ENCODE measurements around the gene NPDC1.

NPDC1 gene

GRCh38 chr9:137057545-137057944, 11.6 kb upstream of the NPDC1 start:
- Histone ChIP-seq H3K27me3 (ENCODE audit: insufficient read depth, low read length) (peaks cover 47% of the 10 kb centered on the region), H2AFZ (ENCODE audit: low read depth, low read length) (no peak overlapping the region), H3K4me3 (ENCODE audit: low read length) (no peak overlapping the region), H3K36me3 (ENCODE audit: insufficient read depth, low read length) (no peaks in the 10 kb centered on the region), H3K4me1 (ENCODE audit: insufficient read depth, low read length) (peaks cover 13% of the 10 kb centered on the region), H3K9me3 (ENCODE audit: low read length) (no peaks in the 10 kb centered on the region)

DNA sequence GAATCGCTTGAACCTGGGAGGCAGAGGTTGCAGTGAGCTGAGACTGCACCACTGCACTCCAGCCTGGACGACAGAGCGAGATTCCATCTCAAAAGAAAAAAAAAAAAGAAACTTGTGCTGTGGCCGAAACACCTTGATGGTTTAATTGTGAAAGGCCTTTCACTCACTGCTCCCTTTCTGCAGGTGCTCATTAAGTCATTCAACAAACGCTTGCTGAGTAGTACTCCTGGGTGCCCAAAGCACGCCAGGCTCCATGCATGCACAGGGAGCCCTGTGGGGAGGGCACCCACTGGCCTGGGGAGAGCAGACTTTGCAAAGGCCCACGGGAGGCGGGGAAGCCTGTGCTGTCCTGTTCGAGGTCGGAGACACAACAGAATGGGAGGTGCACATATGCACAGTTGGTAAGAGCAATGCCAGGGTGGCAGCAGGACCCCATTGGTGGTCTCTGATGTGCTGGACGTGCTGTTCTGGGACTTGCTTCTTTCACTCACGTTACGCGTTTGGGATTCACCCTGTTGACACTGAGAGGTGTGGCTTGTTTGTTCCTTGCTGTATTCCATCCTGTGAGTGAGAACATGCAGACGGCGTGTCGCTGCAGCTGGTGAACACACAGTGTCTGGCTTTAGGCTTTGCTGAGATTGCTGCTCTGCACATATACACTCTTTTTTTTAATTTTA, 10.9 kb upstream of the NPDC1 start:
- Histone ChIP-seq H3K9me3 (ENCODE audit: low read length) (no peaks in the 10 kb centered on the region), H3K36me3 (ENCODE audit: insufficient read depth, low read length) (no peaks in the 10 kb centered on the region), H3K27me3 (ENCODE audit: insufficient read depth, low read length) (peaks cover 54% of the 10 kb centered on the region), H3K4me1 (ENCODE audit: insufficient read depth, low read length) (peaks cover 13% of the 10 kb centered on the region), H2AFZ (ENCODE audit: low read depth, low read length) (no peak overlapping the region), H3K4me3 (ENCODE audit: low read length) (no peak overlapping the region)

GRCh38 chr9:137055385-137056364, 9.7 kb upstream of the NPDC1 start:
- H2AFZ ChIP-seq (ENCODE audit: low read depth, low read length): no peak overlapping the region
- peaks cover 13% of the 10 kb centered on the region for H3K4me1 ChIP-seq (ENCODE audit: insufficient read depth, low read length)
- H3K27me3 ChIP-seq (ENCODE audit: insufficient read depth, low read length): peaks cover 66% of the 10 kb centered on the region
- H3K4me3 ChIP-seq (ENCODE audit: low read length): no peak overlapping the region
- H3K36me3 ChIP-seq (ENCODE audit: insufficient read depth, low read length): no peaks in the 10 kb centered on the region
- no peaks in the 10 kb centered on the region for H3K9me3 ChIP-seq (ENCODE audit: low read length)

- Histone ChIP-seq H3K4me1 (ENCODE audit: insufficient read depth, low read length) (peaks cover 13% of the 10 kb centered on the region), H2AFZ (ENCODE audit: low read depth, low read length) (no peak overlapping the region), H3K4me3 (ENCODE audit: low read length) (no peak overlapping the region), H3K9me3 (ENCODE audit: low read length) (no peaks in the 10 kb centered on the region), H3K27me3 (ENCODE audit: insufficient read depth, low read length) (peaks cover 73% of the 10 kb centered on the region), H3K36me3 (ENCODE audit: insufficient read depth, low read length) (no peaks in the 10 kb centered on the region)
These were observed 9.0 kb upstream of the NPDC1 start for GRCh38 chr9:137054932-137055384.

- H3K4me3 ChIP-seq (ENCODE audit: low read length): no peak within 1 kb of the TSS
- peaks cover 80% of the 10 kb centered on the region for H3K27me3 ChIP-seq (ENCODE audit: insufficient read depth, low read length)
- H3K4me1 ChIP-seq (ENCODE audit: insufficient read depth, low read length): peaks cover 13% of the 10 kb centered on the region
- H2AFZ ChIP-seq (ENCODE audit: low read depth, low read length): no peak within 1 kb of the TSS
- no peaks in the 10 kb centered on the region for H3K36me3 ChIP-seq (ENCODE audit: insufficient read depth, low read length)
- H3K9me3 ChIP-seq (ENCODE audit: low read length): no peaks in the 10 kb centered on the region
These were observed 8.3 kb upstream of the NPDC1 start, which contains the start of gene ENTPD2 for GRCh38 chr9:137053944-137054931. Gene ENTPD2 (minus strand): TSS chr9:137054061. CDS start chr9:137053997, 64 bp downstream.

DNA sequence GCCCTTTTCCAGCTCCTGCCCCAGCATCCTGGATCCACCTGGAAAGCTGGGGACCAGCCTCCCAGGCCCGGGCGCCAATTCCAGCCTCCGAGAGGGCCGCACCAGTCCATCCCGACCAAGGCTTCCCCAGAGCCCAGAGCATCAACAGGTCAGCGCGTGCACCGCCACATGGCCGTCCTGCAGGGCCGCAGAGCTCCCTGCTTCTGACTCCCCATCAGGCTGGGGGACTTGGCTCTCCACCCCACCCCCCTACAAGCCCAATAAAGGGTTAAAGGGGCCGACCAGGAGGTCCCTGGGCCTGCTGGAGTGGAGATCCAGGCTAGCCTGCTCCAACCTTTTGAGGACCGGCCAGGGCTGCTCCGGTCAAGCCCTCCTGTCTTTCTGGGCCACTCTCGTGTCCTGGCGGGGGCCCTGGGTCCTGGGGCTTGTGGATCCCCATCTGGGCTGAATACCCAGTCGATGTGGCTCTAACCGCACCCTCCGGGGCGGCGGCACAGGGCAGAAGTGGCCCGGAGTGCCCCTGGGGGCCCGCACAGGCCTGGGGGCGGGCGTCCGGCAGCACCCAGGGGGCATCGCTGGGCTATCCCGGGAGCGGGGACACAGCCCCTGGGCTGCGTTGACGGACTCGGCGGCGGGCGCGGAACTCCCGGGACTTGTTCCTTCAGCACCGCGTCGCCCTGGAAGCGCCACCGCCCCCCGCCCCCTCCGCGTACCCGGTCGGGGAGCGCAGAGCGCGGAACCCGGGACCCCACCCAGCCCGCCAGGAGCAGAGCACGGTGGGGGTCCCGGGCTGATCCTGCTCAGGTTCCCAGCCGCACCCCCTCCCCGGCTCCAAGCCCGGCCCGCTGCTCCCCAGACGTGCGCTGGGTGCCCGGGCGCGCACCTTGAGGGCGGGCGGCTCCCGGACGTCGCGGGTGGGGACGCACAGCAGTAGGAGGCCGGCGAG, 7.3 kb upstream of the NPDC1 start:
- H3K36me3 ChIP-seq (ENCODE audit: insufficient read depth, low read length): no peaks in the 10 kb centered on the region
- peaks cover 77% of the 10 kb centered on the region for H3K27me3 ChIP-seq (ENCODE audit: insufficient read depth, low read length)
- H3K4me1 ChIP-seq (ENCODE audit: insufficient read depth, low read length): peaks cover 13% of the 10 kb centered on the region
- no peak overlapping the region for H3K4me3 ChIP-seq (ENCODE audit: low read length)
- no peaks in the 10 kb centered on the region for H3K9me3 ChIP-seq (ENCODE audit: low read length)
- H2AFZ ChIP-seq (ENCODE audit: low read depth, low read length): no peak overlapping the region

- peaks cover 87% of the 10 kb centered on the region for H3K27me3 ChIP-seq (ENCODE audit: insufficient read depth, low read length)
- H3K4me1 ChIP-seq (ENCODE audit: insufficient read depth, low read length): peaks cover 13% of the 10 kb centered on the region
- H3K36me3 ChIP-seq (ENCODE audit: insufficient read depth, low read length): no peaks in the 10 kb centered on the region
- H2AFZ ChIP-seq (ENCODE audit: low read depth, low read length): no peak overlapping the region
- no peaks in the 10 kb centered on the region for H3K9me3 ChIP-seq (ENCODE audit: low read length)
- no peak overlapping the region for H3K4me3 ChIP-seq (ENCODE audit: low read length)
These were observed 6.3 kb upstream of the NPDC1 start for GRCh38 chr9:137052293-137052692.

DNA sequence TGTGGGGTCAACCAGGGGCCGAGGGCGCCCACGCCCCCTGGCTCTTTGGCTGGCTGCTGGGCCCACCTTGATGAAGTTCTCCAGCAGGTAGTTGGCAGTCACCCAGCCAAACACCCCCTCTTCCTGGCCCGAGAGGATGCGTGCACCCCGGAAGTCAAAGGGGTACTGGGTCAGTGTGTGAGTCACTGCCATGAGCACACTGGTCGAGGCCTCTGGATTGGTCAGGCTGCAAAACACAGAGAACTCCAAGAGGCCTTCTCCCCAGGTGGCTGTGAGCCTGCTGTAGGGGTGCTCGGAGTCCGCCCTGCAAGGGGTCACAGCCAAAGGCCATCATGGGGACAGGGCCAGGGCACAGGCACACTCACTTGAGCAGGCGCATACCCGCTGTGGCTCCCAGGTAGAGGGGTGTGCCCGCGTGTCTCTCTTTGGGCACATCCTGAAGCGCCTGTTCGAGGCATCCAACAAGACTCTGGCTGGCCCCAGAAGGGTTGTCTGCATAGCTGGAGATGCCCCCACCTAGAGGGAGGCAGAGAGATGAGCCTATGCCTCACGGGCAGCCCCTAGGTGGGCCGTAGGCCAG, 5.3 kb upstream of the NPDC1 start:
- H2AFZ ChIP-seq (ENCODE audit: low read depth, low read length): no peak overlapping the region
- peaks cover 84% of the 10 kb centered on the region for H3K27me3 ChIP-seq (ENCODE audit: insufficient read depth, low read length)
- H3K4me1 ChIP-seq (ENCODE audit: insufficient read depth, low read length): peaks cover 13% of the 10 kb centered on the region
- H3K4me3 ChIP-seq (ENCODE audit: low read length): no peak overlapping the region
- H3K36me3 ChIP-seq (ENCODE audit: insufficient read depth, low read length): no peaks in the 10 kb centered on the region
- H3K9me3 ChIP-seq (ENCODE audit: low read length): no peaks in the 10 kb centered on the region

GRCh38 chr9:137050570-137050969, 4.6 kb upstream of the NPDC1 start:
- no peaks in the 10 kb centered on the region for H3K36me3 ChIP-seq (ENCODE audit: insufficient read depth, low read length)
- H3K27me3 ChIP-seq (ENCODE audit: insufficient read depth, low read length): peaks cover 79% of the 10 kb centered on the region
- no peak overlapping the region for H3K4me3 ChIP-seq (ENCODE audit: low read length)
- no peak overlapping the region for H2AFZ ChIP-seq (ENCODE audit: low read depth, low read length)
- H3K4me1 ChIP-seq (ENCODE audit: insufficient read depth, low read length): peaks cover 9% of the 10 kb centered on the region
- H3K9me3 ChIP-seq (ENCODE audit: low read length): no peaks in the 10 kb centered on the region

GRCh38 chr9:137049544-137050449, 3.8 kb upstream of the NPDC1 start:
- peaks cover 7% of the 10 kb centered on the region for H3K4me1 ChIP-seq (ENCODE audit: insufficient read depth, low read length)
- H3K27me3 ChIP-seq (ENCODE audit: insufficient read depth, low read length): peaks cover 71% of the 10 kb centered on the region
- no peak overlapping the region for H2AFZ ChIP-seq (ENCODE audit: low read depth, low read length)
- H3K36me3 ChIP-seq (ENCODE audit: insufficient read depth, low read length): no peaks in the 10 kb centered on the region
- no peak overlapping the region for H3K4me3 ChIP-seq (ENCODE audit: low read length)
- H3K9me3 ChIP-seq (ENCODE audit: low read length): no peaks in the 10 kb centered on the region

Measured in neuron (in vitro differentiated cells).